ENCODE results near the gene CRELD1.
A peak's percentile ranks its signal among the peaks of the same experiment; 100 is the strongest.
"Not testable (repeated sequence)": the region's sequence is repeated elsewhere in the genome, so short reads cannot be mapped to it uniquely, and the experiment has no call there.

The CRELD1 gene, protein sequence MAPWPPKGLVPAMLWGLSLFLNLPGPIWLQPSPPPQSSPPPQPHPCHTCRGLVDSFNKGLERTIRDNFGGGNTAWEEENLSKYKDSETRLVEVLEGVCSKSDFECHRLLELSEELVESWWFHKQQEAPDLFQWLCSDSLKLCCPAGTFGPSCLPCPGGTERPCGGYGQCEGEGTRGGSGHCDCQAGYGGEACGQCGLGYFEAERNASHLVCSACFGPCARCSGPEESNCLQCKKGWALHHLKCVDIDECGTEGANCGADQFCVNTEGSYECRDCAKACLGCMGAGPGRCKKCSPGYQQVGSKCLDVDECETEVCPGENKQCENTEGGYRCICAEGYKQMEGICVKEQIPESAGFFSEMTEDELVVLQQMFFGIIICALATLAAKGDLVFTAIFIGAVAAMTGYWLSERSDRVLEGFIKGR

GRCh38 chr3:9933561-9934234 is at the start of gene CRELD1:
Gene CRELD1, plus strand, starts transcription at chr3:9933834. Its CDS starts 605 bp downstream, at chr3:9934439.
- peak; percentile 95 for DNase-seq (ENCODE audit: low spot score)

- peak; percentile 86 for DNase-seq (ENCODE audit: low spot score)
These were observed 49.0 kb upstream of the CRELD1 start for GRCh38 chr3:9884555-9885165.

- DNase-seq (ENCODE audit: low spot score), result no peak
These were observed 47.3 kb upstream of the CRELD1 start for GRCh38 chr3:9886328-9886727.

GRCh38 chr3:9887480-9887879 is 46.2 kb upstream of the CRELD1 start:
- no peak for DNase-seq (ENCODE audit: low spot score)

- no peak for DNase-seq (ENCODE audit: low spot score)
These were observed 45.1 kb upstream of the CRELD1 start for GRCh38 chr3:9888540-9888939.

GRCh38 chr3:9889405-9889804 is 44.2 kb upstream of the CRELD1 start:
- DNase-seq (ENCODE audit: low spot score), result no peak

- peak; percentile 94 for DNase-seq (ENCODE audit: low spot score)
These were observed 43.2 kb upstream of the CRELD1 start, which contains the start of gene JAGN1 for GRCh38 chr3:9890249-9891071. Gene JAGN1, plus strand, starts transcription at chr3:9890610. Its CDS starts 113 bp downstream, at chr3:9890723.

- DNase-seq (ENCODE audit: low spot score), result no peak
These were observed 42.5 kb upstream of the CRELD1 start for GRCh38 chr3:9891072-9891622.

- DNase-seq (ENCODE audit: low spot score), result no peak
These were observed 39.9 kb upstream of the CRELD1 start for GRCh38 chr3:9893739-9894138.

DNA sequence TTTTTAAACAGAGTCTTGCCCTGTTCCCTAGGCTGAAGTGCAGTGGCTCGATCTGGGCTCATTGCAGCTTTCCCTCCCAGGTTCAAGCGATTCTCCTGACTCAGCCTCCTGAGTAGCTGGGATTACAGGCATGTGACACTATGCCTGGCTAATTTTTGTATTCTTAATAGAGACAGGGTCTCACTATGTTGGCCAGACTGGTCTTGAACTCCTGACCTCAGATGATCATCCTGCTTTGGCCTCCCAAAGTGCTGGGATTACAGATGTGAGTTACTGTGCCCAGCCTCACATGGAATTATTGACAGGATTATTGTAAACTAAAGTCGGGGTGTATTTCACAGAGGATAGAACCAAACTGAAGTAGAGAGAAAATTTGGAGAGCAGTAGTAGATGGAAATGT is 37.9 kb upstream of the CRELD1 start:
- not testable (repeated sequence) for DNase-seq (ENCODE audit: low spot score)

- not testable (repeated sequence) for DNase-seq (ENCODE audit: low spot score)
These were observed 36.8 kb upstream of the CRELD1 start for GRCh38 chr3:9896755-9897407.

DNA sequence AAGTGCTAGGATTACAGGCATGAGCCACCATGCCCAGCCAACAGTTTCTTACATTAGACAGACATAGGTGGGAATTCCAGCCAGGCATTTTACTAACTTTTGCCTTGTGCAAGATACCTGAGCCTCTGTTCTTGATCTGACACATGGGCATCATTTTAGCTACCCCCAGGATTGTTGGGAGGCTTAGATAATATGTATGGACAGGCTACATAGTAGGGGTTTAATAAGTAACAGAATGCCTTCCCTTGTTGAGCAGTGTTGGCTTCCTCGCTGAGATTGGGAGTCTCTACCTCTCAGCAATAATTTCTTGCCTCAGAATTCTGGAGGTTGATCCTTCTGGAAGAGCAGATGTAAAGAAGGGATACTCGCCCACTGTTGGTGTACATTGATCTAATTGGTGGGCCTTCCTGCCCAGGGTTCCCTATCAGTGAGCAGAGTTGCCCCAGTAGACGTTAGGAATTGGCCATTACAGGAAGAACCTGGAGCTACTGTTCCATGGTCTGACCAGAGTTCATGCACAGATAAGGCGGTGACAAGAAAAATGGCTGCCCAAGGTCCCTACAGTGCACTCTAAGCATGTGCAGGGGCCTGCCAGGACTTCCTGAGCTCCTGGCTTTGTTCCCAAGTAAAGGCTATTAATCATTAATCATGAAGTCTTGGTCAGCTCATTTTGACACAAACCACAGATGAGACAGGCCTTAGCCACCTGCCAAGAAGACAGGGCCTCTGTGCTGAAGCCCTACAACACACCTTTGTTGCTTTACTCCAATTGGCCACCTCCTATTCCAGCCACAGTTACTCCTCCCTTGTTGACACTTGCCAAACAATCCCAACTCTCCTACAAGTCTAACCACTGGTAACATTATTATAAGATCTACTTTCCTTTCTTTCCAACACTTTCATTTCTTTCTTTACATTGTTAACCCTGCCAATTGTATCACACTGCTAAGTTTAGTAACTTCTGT is 35.9 kb upstream of the CRELD1 start:
- DNase-seq (ENCODE audit: low spot score), result no peak

DNA sequence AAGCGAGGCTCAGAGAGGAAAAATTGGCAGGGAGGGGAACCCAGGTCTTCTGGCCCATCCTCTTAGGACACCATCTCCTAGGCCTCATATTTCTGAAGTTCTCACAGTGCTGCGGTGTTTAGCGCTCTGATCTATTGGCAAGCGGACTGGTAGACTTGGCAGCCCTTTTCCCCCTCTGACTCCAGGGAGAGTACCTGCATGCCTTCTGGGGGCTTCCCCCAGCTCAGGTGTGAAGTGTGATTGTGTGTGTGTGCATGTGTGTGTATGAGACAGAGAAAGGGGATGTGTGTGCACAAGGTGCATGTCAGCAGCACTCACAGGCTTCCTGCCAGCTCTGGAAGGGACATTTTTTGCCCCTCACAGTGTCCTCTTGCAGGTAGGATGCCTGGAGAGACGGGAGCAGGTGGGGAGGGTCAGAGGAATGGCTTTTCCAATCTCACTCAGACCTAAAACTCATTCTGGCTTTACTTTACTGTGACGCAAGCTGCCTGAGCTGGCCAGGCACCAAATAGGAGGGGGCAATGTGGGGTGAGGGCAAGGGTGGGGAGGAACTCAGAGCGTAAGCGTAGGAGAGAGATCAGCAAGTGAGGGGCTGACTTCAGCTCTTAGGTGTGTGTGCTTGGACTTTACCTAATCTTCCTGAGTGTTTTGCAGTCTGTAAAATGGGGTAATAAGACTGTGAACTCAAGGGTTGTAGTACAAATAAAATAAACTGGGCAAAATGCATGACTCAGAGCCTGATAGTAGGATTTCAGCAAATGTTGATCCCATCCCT is 35.0 kb upstream of the CRELD1 start:
- DNase-seq (ENCODE audit: low spot score), result no peak

- DNase-seq (ENCODE audit: low spot score), result no peak
These were observed 34.3 kb upstream of the CRELD1 start for GRCh38 chr3:9899289-9899791.

DNA sequence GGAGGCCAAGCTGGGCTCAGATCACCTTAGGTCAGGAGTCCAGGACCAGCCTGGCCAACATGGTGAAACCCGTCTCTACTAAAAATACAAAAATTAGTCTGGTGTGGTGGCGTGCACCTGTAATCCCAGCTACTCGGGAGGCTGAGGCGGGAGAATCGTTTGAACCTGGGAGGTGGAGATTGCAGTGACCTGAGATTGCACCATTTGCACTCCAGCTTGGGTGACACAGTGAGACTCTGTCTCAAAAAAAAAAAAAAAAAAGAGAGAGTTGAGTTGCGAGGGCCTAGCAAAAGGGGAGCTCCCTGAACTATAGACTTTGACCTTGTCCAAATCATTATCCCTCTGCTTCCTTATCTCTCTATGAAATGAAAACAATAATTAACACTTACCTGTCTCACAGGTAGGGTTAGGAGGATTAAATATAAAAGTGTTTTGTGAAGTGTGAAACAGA is 32.6 kb upstream of the CRELD1 start:
- DNase-seq (ENCODE audit: low spot score), result not testable (repeated sequence)

DNA sequence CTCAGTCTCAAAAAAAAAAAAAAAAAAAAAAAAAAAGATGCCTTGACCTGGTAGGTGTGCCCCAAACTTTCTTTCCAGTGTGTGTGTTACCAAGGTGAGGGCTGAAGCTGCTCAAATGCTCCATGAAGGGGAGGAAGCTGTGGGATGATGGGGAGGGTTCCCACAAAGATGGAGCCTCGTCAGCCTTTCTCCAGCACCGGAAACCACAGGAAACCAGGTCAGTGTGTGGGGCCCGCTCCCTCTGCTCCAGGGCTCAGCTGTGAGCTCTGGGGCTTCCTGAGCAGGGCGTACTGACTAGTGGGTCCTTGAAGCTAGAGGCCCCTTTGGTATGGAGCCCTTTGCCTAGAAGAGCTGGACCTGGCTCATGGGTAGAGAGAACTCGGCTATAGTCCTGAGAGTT is 31.7 kb upstream of the CRELD1 start:
- no peak for DNase-seq (ENCODE audit: low spot score)

- peak; percentile 28 for DNase-seq (ENCODE audit: low spot score)
These were observed 31.0 kb upstream of the CRELD1 start, which contains the start of gene IL17RE for GRCh38 chr3:9902372-9903237. Gene IL17RE, plus strand, starts transcription at chr3:9902848. Its CDS starts 85 bp downstream, at chr3:9902933.

DNA sequence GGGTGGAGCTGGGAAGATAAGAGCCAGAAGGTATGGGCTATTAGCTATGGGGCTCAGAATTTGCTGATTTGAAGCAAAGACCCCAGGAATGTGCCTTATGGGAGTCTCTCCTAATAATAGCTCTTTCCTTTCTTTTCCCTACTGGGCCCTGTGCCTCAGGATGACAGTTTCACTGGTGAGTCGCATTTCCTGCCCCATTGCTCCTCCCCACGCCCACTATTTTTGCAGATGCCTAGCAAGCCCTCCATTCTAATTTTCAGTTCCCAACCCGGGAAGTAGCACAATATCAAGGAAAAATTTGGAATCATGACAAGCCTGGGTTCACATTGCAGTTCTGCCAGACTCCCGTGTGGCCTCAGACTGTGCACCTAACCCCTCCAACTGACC is 30.4 kb upstream of the CRELD1 start:
- DNase-seq (ENCODE audit: low spot score), result peak; percentile 50
